Mesothelial cell of epicardium (in vitro differentiated cells): ENCODE measurements around the gene IPO4. TPM values are rescaled to one million over a fixed set of nuclear protein-coding genes. Genes with fewer than 3 reads are reported as not detected.

Source experiments
- DNase-seq, 2 experiments: peaks; one replicate each; pipeline ENCODE4 v3.0.0; 2021; ENCODE audit warnings: low spot score in 2 of 2; ENCODE audit not compliant: unreplicated experiment in 2 of 2
- H3K27ac Mint-ChIP-seq: 2 replicates; pipeline ENCODE4 v1.8.0; 2021; ENCODE audit warnings: mixed read lengths
- H3K27me3 Mint-ChIP-seq: 2 replicates; pipeline ENCODE4 v1.8.0; 2021; ENCODE audit warnings: low read depth, mixed read lengths
- H3K36me3 Mint-ChIP-seq: 2 replicates; pipeline ENCODE4 v1.8.0; 2021; ENCODE audit warnings: mixed read lengths
- H3K4me1 Mint-ChIP-seq: 2 replicates; pipeline ENCODE4 v1.8.0; 2021; ENCODE audit warnings: mixed read lengths
- H3K4me3 Mint-ChIP-seq: 2 replicates; pipeline ENCODE4 v1.8.0; 2021; ENCODE audit warnings: mild to moderate bottlenecking, moderate library complexity, mixed read lengths
- H3K9me3 Mint-ChIP-seq: 2 replicates; pipeline ENCODE4 v1.8.0; 2021; ENCODE audit warnings: mixed read lengths
- CTCF ChIP-seq: fragments of 200-600 bp; sonication (generic); IDR thresholded peaks from one replicate; pipeline ENCODE4 v1.5.0; 2021; ENCODE audit warnings: antibody characterized with exemption; ENCODE audit not compliant: unreplicated experiment
- total RNA-seq: library from RNA; stranded (reverse); gene quantifications from 3 replicates; pipeline ENCODE4 v1.2.1, GENCODE V29; 2021

Gene IPO4
- total RNA-seq, 1 donor from 2014 or later = 43.2 TPM

GRCh38 chr14:24137529-24138395 is 50.9 kb downstream of the IPO4 start:
- Mint-ChIP-seq H3K27ac (peak overlapping the region; percentile 88), H3K36me3 (peaks cover 7% of the 10 kb centered on the region), H3K4me1 (peaks cover 42% of the 10 kb centered on the region), H3K4me3 (peak overlapping the region; percentile 93), H3K9me3 (no peaks in the 10 kb centered on the region), H3K27me3 (no peaks in the 10 kb centered on the region)
- DNase-seq = no peak
- TF ChIP-seq CTCF = no peak

- H3K4me3 Mint-ChIP-seq = peak overlapping the region; percentile 76
- no peaks in the 10 kb centered on the region for H3K27me3 Mint-ChIP-seq
- peaks cover 35% of the 10 kb centered on the region for H3K4me1 Mint-ChIP-seq
- H3K9me3 Mint-ChIP-seq = no peaks in the 10 kb centered on the region
- TF ChIP-seq CTCF = no peak
- peaks cover 7% of the 10 kb centered on the region for H3K36me3 Mint-ChIP-seq
- no peak for DNase-seq
- H3K27ac Mint-ChIP-seq = peak overlapping the region; percentile 88
These were observed 51.7 kb downstream of the IPO4 start for GRCh38 chr14:24136684-24137528.

- H3K27ac Mint-ChIP-seq = peak within 1 kb of the TSS; percentile 92
- H3K9me3 Mint-ChIP-seq = no peaks in the 10 kb centered on the region
- no peak for TF ChIP-seq CTCF
- H3K36me3 Mint-ChIP-seq = peaks cover 7% of the 10 kb centered on the region
- peak within 1 kb of the TSS; percentile 83 for H3K4me3 Mint-ChIP-seq
- peaks cover 32% of the 10 kb centered on the region for H3K4me1 Mint-ChIP-seq
- H3K27me3 Mint-ChIP-seq = no peaks in the 10 kb centered on the region
- peak; percentile 88 to 96 for DNase-seq
These were observed 52.6 kb downstream of the IPO4 start, which contains the start of gene PSME1 for GRCh38 chr14:24135834-24136683. Gene PSME1 (plus strand): TSS chr14:24136194. CDS start chr14:24136263, 69 bp downstream.

GRCh38 chr14:24135584-24135833 is 53.1 kb downstream of the IPO4 start:
- Mint-ChIP-seq H3K27ac (peak overlapping the region; percentile 92), H3K27me3 (no peaks in the 10 kb centered on the region), H3K4me1 (peaks cover 32% of the 10 kb centered on the region), H3K4me3 (peak overlapping the region; percentile 83), H3K36me3 (peaks cover 7% of the 10 kb centered on the region), H3K9me3 (no peaks in the 10 kb centered on the region)
- no peak for DNase-seq
- no peak for TF ChIP-seq CTCF

GRCh38 chr14:24133735-24134134 is 54.9 kb downstream of the IPO4 start:
- no peaks in the 10 kb centered on the region for H3K9me3 Mint-ChIP-seq
- DNase-seq = no peak
- H3K4me1 Mint-ChIP-seq = peaks cover 21% of the 10 kb centered on the region
- peaks cover 5% of the 10 kb centered on the region for H3K36me3 Mint-ChIP-seq
- no peak overlapping the region for H3K27ac Mint-ChIP-seq
- TF ChIP-seq CTCF = no peak
- H3K27me3 Mint-ChIP-seq = no peaks in the 10 kb centered on the region
- H3K4me3 Mint-ChIP-seq = no peak overlapping the region
